Measurements from ENCODE around the gene GTSF1L.

The GTSF1L gene

GRCh38 chr20:43716757-43717615, 9.8 kb downstream of the GTSF1L start:
- DNase-seq (ENCODE audit: low read depth in 2 of 2) = no peak

- no peak for DNase-seq (ENCODE audit: low read depth in 2 of 2)
These were observed 10.7 kb downstream of the GTSF1L start for GRCh38 chr20:43716123-43716522.

GRCh38 chr20:43715511-43715910, 11.3 kb downstream of the GTSF1L start:
- no peak for DNase-seq (ENCODE audit: low read depth in 2 of 2)

- no peak for DNase-seq (ENCODE audit: low read depth in 2 of 2)
These were observed 11.8 kb downstream of the GTSF1L start for GRCh38 chr20:43715044-43715443.

- DNase-seq (ENCODE audit: low read depth in 2 of 2) = no peak
These were observed 15.6 kb downstream of the GTSF1L start for GRCh38 chr20:43711098-43711654.

- no peak for DNase-seq (ENCODE audit: low read depth in 2 of 2)
These were observed 16.3 kb downstream of the GTSF1L start for GRCh38 chr20:43710370-43711044.

GRCh38 chr20:43702502-43702901, 24.3 kb downstream of the GTSF1L start:
- no peak for DNase-seq (ENCODE audit: low read depth in 2 of 2)

GRCh38 chr20:43700627-43701026, 26.2 kb downstream of the GTSF1L start:
- no peak for DNase-seq (ENCODE audit: low read depth in 2 of 2)

- DNase-seq (ENCODE audit: low read depth in 2 of 2) = no peak
These were observed 26.7 kb downstream of the GTSF1L start for GRCh38 chr20:43699941-43700565.

GRCh38 chr20:43695571-43695970, 31.2 kb downstream of the GTSF1L start:
- DNase-seq (ENCODE audit: low read depth in 2 of 2) = no peak

- DNase-seq (ENCODE audit: low read depth in 2 of 2) = no peak
These were observed 32.0 kb downstream of the GTSF1L start for GRCh38 chr20:43694763-43695162.

- DNase-seq (ENCODE audit: low read depth in 2 of 2) = peak; percentile 15 to 25
These were observed 34.8 kb downstream of the GTSF1L start for GRCh38 chr20:43691928-43692524.

GRCh38 chr20:43690943-43691598, 35.7 kb downstream of the GTSF1L start:
- DNase-seq (ENCODE audit: low read depth in 2 of 2) = no peak

GRCh38 chr20:43689165-43689564, 37.6 kb downstream of the GTSF1L start:
- no peak for DNase-seq (ENCODE audit: low read depth in 2 of 2)

GRCh38 chr20:43686820-43687219, 40.0 kb downstream of the GTSF1L start:
- no peak for DNase-seq (ENCODE audit: low read depth in 2 of 2)

- no peak for DNase-seq (ENCODE audit: low read depth in 2 of 2)
These were observed 44.4 kb downstream of the GTSF1L start for GRCh38 chr20:43682446-43682845.

GRCh38 chr20:43681991-43682410, 44.8 kb downstream of the GTSF1L start:
- DNase-seq (ENCODE audit: low read depth in 2 of 2) = no peak

- no peak for DNase-seq (ENCODE audit: low read depth in 2 of 2)
These were observed 45.3 kb downstream of the GTSF1L start for GRCh38 chr20:43681468-43681942.

- DNase-seq (ENCODE audit: low read depth in 2 of 2) = no peak
These were observed 45.8 kb downstream of the GTSF1L start for GRCh38 chr20:43680981-43681380.

GRCh38 chr20:43676368-43676767, 50.4 kb downstream of the GTSF1L start:
- DNase-seq (ENCODE audit: low read depth in 2 of 2) = no peak

Data from stimulated activated CD8-positive, alpha-beta memory T cell treated with anti-CD3 and anti-CD28 coated beads, Interleukin-7, amount 100 ng/mL, for 4 hours (primary cell).